Colonic mucosa (tissue), 4 donors: Measurements from ENCODE around the gene BUD31. TPM values are rescaled to one million over a fixed set of nuclear protein-coding genes. Genes with fewer than 3 reads are reported as not detected.

Source experiments
- DNase-seq: peaks from one replicate; pipeline ENCODE4 v3.0.0-alpha.2; 2020
- H3K27ac ChIP-seq: fragments of 200-600 bp; one replicate; pipeline ENCODE4 v1.8.0; 2021
- H3K27me3 ChIP-seq: fragments of 200-600 bp; one replicate; pipeline ENCODE4 v1.8.0; 2021
- H3K36me3 ChIP-seq: fragments of 200-600 bp; one replicate; pipeline ENCODE4 v1.8.0; 2021
- H3K4me1 ChIP-seq: fragments of 200-600 bp; one replicate; pipeline ENCODE4 v1.8.0; 2021; ENCODE audit warnings: mild to moderate bottlenecking
- H3K4me3 ChIP-seq: fragments of 200-600 bp; one replicate; pipeline ENCODE4 v1.8.0; 2021
- H3K9ac ChIP-seq, 2 donors: one replicate each; pipeline ENCODE4 v1.7.0; 2013; ENCODE audit warnings: control low read depth in 2 of 2, low read depth in 2 of 2, low read length in 2 of 2
- H3K9me3 ChIP-seq: fragments of 200-600 bp; one replicate; pipeline ENCODE4 v1.8.0; 2021
- intact Hi-C: fragments of 100-400 bp; cut with DNase I; formaldehyde crosslinking; loops from one replicate; pipeline ENCODE4 v1.14.1; 2022
- total RNA-seq, 2 donors: library from RNA; stranded (reverse); fragmentation: NEBNext Ultra II Directional in 1 of 2; extraction: Animal tissue kit (Norgen Biotek cat#: 25700) in 1 of 2; gene quantifications; one replicate each; pipeline ENCODE4 v1.2.1, GENCODE V29; 2021
- TF ChIP-seq, protein P1 (sequence below): fragments of 200-600 bp; IDR thresholded peaks from one replicate; pipeline ENCODE4 v1.8.0; 2022; ENCODE audit warnings: antibody characterized with exemption, mild to moderate bottlenecking
- donor health status: healthy.
- donor health status: DM: no; HTN: no; CAD: no.
- donor health status: DM: no; HTN: no; CAD: no.

BUD31 gene
- total RNA-seq, 2 donors from 2014 or later: 82.8 to 113 TPM

DNA sequence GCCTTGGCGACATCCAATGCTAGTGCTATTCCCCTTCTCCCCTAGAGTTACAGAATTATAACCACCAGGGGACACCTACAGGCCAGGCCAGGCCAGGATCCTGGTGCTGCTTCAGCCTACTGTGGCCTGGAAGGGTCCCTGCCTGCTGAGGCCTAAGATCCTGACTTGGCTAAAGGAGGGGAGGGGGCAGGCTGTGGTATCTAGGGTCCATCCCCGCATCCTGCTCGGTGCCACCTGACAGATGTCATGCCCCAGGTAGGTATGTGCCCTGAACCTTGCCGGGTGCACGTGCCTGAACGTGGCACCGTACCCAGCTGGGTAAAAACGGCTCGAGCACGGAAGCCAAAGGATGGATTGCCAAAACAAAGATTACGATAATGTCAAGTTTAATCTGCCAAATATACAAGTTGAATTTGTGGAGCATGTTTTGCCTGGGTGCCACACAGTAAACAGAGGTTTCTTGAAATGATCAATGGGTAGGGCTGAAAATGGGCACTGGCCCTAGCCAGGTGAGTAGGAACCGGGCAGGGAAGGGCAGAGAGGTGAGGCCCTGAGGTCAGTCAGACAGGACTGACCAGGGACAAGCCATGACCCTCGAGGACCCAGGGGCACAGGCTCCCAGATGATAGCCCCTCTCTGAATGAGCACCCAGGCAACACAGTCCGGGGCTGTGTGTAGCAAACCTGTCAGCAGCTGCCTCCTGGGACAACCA is 13.0 kb upstream of the BUD31 start:
- Histone ChIP-seq H3K9ac (no peak overlapping the region), H3K4me3 (no peak overlapping the region), H3K4me1 (peaks cover 7% of the 10 kb centered on the region), H3K9me3 (no peaks in the 10 kb centered on the region), H3K36me3 (peaks cover 33% of the 10 kb centered on the region), H3K27me3 (no peaks in the 10 kb centered on the region), H3K27ac (no peak overlapping the region)
- intact Hi-C loops: no loop called here
- DNase-seq: no peak
- TF ChIP-seq, protein P1, sequence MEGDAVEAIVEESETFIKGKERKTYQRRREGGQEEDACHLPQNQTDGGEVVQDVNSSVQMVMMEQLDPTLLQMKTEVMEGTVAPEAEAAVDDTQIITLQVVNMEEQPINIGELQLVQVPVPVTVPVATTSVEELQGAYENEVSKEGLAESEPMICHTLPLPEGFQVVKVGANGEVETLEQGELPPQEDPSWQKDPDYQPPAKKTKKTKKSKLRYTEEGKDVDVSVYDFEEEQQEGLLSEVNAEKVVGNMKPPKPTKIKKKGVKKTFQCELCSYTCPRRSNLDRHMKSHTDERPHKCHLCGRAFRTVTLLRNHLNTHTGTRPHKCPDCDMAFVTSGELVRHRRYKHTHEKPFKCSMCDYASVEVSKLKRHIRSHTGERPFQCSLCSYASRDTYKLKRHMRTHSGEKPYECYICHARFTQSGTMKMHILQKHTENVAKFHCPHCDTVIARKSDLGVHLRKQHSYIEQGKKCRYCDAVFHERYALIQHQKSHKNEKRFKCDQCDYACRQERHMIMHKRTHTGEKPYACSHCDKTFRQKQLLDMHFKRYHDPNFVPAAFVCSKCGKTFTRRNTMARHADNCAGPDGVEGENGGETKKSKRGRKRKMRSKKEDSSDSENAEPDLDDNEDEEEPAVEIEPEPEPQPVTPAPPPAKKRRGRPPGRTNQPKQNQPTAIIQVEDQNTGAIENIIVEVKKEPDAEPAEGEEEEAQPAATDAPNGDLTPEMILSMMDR: no peak

DNA sequence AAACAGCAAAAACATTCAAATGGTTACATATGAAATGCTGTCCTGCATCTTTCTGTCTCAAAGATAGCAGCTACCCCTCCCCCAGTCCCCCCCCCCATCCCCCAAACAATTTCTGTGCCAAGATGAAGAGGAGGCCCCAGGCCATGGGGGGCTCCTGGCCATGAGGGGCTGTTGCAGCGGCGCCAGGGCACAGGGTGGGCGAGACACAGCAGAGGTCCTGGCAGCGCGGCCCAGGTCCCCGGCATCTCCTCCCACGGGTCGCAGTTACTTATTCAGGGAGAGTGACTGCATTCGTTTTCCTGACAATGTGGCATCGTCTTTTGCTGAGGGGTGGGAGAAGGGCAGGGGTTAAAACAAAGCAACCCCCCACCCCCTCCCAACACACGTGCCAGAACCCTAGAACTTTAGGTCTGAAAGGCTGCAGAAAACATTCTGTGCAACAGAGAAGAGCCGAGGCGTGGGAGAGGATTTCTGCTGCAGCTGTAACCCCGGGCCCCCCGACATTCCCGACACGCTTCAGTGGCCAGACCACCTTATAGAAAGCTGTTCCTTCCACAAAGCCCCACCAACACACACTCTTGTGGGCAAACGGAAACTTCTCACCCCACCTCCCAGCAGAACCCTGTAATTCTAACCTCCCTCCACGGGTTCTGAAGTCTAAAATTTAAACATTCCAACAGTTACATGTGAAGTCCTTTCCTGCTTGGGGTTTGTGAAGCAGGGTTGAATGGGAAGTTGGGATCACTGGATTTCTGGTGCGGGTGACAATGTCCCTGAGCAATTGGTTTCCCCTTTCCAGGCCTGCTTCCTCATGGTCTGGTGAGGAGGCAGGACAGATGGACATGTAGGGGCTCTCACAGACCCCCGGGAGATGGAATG is 12.1 kb upstream of the BUD31 start:
- Histone ChIP-seq H3K4me1 (peaks cover 7% of the 10 kb centered on the region), H3K27me3 (no peaks in the 10 kb centered on the region), H3K27ac (no peak overlapping the region), H3K4me3 (no peak overlapping the region), H3K9me3 (no peaks in the 10 kb centered on the region), H3K36me3 (peaks cover 27% of the 10 kb centered on the region), H3K9ac (no peak overlapping the region)
- intact Hi-C loops: no loop called here
- TF ChIP-seq, protein P1: no peak
- DNase-seq: no peak

DNA sequence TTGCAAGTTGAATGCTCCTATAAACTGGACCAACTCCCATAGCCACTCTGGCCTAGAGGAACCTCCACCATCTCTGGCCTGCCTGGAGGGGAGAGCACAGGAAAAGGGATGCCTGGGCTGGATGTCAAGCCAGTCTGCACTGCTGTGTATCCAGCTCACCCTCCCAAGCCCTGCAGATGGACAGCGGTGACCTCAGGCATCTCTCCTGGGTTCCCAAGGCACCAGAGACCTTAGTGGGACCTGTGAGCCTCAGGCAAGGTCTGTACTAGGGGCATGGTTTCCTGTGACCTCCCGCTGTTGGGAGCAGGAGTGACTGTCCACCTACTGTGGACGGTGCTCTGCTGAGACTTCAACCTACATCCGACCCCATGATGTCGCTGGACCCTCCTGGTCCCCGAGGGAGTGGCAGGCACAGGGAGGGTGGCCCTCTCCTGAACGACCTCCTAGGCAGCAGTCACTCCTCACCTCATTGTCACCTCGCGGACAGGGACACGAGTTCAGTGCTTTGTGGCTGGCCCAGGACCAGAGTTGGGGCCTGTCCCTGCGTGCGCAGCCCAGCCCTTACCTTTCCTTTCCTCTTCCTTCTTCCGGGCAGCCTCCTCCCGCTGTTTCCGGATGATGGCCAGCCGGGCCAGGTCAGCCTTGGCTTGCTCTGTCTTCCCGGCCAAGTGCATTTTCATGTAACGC is 11.3 kb upstream of the BUD31 start:
- no peak for DNase-seq

DNA sequence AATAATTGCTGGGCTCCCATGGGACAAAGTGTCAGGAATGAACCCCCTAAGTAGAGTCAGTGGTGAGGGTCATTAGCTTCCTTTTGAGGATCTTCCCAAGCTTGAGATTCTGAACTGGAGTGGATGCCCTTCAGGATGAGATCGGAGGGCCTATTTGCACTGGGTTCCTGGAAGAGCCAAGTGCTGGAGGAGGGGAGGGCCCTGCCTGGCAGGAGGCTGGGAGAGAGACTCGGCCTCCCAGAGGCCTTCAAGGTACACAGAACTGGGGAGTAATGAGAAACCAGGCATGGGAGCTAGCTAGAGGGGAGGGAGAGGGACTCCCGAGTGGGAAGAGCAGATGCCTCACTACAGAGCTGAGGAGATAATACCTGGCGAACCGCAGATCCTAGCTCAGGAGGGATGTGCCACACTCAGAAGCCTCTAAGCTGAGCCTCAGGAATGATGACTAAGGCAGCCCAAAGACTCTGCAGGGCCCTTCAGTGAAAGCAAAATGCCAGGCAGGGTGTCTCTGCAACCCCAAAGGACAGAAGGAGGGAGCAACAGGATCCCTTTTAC is 9.8 kb upstream of the BUD31 start:
- TF ChIP-seq, protein P1: no peak

More for the DNA sequence above, 11.3 kb upstream of the BUD31 start:
- Histone ChIP-seq H3K9me3 (no peaks in the 10 kb centered on the region), H3K4me1 (peaks cover 1% of the 10 kb centered on the region), H3K27me3 (no peaks in the 10 kb centered on the region), H3K36me3 (peaks cover 27% of the 10 kb centered on the region), H3K4me3 (no peak overlapping the region), H3K27ac (no peak overlapping the region), H3K9ac (no peak overlapping the region)
- TF ChIP-seq, protein P1: no peak
- intact Hi-C loops: no loop called here

DNA sequence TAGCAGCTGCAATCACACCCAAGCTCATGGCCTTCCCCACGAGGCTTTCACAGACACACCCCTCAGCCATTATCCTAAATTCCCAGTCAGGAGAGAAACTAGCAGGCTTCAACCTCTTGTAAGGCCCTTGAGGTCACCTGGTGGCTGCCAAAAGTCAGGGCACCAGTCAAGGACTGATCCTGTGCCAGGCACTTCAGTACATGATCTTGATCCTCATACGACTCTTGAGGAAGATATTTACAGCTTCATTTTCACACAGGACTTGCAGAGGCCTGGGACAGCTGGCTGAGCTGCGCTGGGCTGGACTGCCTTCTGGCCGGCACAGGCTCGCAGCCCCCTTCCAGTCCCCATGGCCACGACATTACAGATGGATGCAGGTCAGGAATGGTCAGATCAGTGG is 9.2 kb upstream of the BUD31 start:
- H3K9ac ChIP-seq: no peak overlapping the region
- DNase-seq: no peak
- H3K27me3 ChIP-seq: no peaks in the 10 kb centered on the region
- no peak overlapping the region for H3K27ac ChIP-seq
- peaks cover 19% of the 10 kb centered on the region for H3K36me3 ChIP-seq
- intact Hi-C loops: no loop called here
- TF ChIP-seq, protein P1: no peak
- H3K9me3 ChIP-seq: no peaks in the 10 kb centered on the region
- H3K4me3 ChIP-seq: no peak overlapping the region
- no peaks in the 10 kb centered on the region for H3K4me1 ChIP-seq

More for the DNA sequence above, 9.8 kb upstream of the BUD31 start:
- H3K9ac ChIP-seq: no peak overlapping the region
- no peak overlapping the region for H3K27ac ChIP-seq
- H3K36me3 ChIP-seq: peaks cover 24% of the 10 kb centered on the region
- H3K27me3 ChIP-seq: no peaks in the 10 kb centered on the region
- intact Hi-C loops: no loop called here
- no peaks in the 10 kb centered on the region for H3K4me1 ChIP-seq
- no peak for DNase-seq
- H3K9me3 ChIP-seq: no peaks in the 10 kb centered on the region
- H3K4me3 ChIP-seq: no peak overlapping the region
